Breast epithelium (tissue), 3 donors: ENCODE results near the gene ZMAT5.

ENCODE experiments used
- CTCF ChIP-seq, 3 donors: fragments of 450-650 bp; IDR thresholded peaks; one replicate each; pipeline ENCODE4 v1.5.1; 2016 to 2017; ENCODE audit warnings: antibody characterized with exemption in 3 of 3, mild to moderate bottlenecking in 3 of 3, moderate library complexity in 3 of 3
- POLR2A ChIP-seq: fragments of 450-650 bp; IDR thresholded peaks from one replicate; pipeline ENCODE4 v1.6.1; 2016; ENCODE audit warnings: antibody characterized with exemption, mild to moderate bottlenecking, moderate library complexity

GRCh38 chr22:29813563-29813962 is 46.8 kb upstream of the ZMAT5 start:
- no peak for TF ChIP-seq POLR2A
- peak in 1 of 3 donors; percentile 25 for TF ChIP-seq CTCF (IDR thresholded peaks at IDR 0.05)
